WTC11 (cell line): ENCODE results near the gene ACAD8. TPM values are rescaled to one million over a fixed set of nuclear protein-coding genes. Genes with fewer than 3 reads are reported as not detected.
"Not testable (repeated sequence)": the region's sequence is repeated elsewhere in the genome, so short reads cannot be mapped to it uniquely, and the experiment has no call there.

Experiments
- ATAC-seq: fragments of 200-7000 bp; cut with Tn5 transposase; 2 replicates; pipeline ENCODE4 v1.10.0; 2021; ENCODE audit warnings: mild to moderate bottlenecking, moderate library complexity
- CTCF ChIA-PET: fragments of 300-600 bp; sonication (Branson Sonifier 250); formaldehyde crosslinking; loops from one replicate; lab custom pipeline; 2021; ENCODE audit warnings: antibody characterized with exemption; lab: Charles Lee
- POLR2A ChIA-PET: fragments of 350-600 bp; sonication (Branson Sonifier 250); formaldehyde crosslinking; loops from one replicate; lab custom pipeline; 2021; ENCODE audit warnings: antibody characterized with exemption; lab: Charles Lee
- DNase-seq: peaks from one replicate; pipeline ENCODE4 v3.0.0; 2021; ENCODE audit warnings: low spot score
- H3K27ac Mint-ChIP-seq: 2 replicates; pipeline ENCODE4 v1.8.0; 2021; ENCODE audit warnings: mixed read lengths
- H3K27me3 Mint-ChIP-seq: 2 replicates; pipeline ENCODE4 v1.8.0; 2021; ENCODE audit warnings: low read depth, mild to moderate bottlenecking, moderate library complexity, mixed read lengths
- H3K36me3 Mint-ChIP-seq: 2 replicates; pipeline ENCODE4 v1.8.0; 2021; ENCODE audit warnings: mixed read lengths
- H3K4me1 Mint-ChIP-seq: 2 replicates; pipeline ENCODE4 v1.8.0; 2022; ENCODE audit warnings: mixed read lengths
- H3K4me3 Mint-ChIP-seq: 2 replicates; pipeline ENCODE4 v1.8.0; 2021; ENCODE audit warnings: mild to moderate bottlenecking, moderate library complexity, mixed read lengths
- H3K9me3 Mint-ChIP-seq: 2 replicates; pipeline ENCODE4 v1.8.0; 2021; ENCODE audit warnings: mixed read lengths
- ATF1 ChIP-seq: sonication (generic); formaldehyde crosslinking; IDR thresholded peaks from 2 replicates; pipeline ENCODE4 v1.8.1; 2023; ENCODE audit warnings: mild to moderate bottlenecking, moderate library complexity, missing genetic modification reagents
- CREB1 ChIP-seq: sonication (generic); formaldehyde crosslinking; IDR thresholded peaks from 2 replicates; pipeline ENCODE4 v1.8.0; 2023; ENCODE audit warnings: mild to moderate bottlenecking, missing genetic modification reagents
- FOXJ3 ChIP-seq: sonication (generic); formaldehyde crosslinking; IDR thresholded peaks from 2 replicates; pipeline ENCODE4 v1.9.0; 2021; ENCODE audit warnings: missing genetic modification reagents, mild to moderate bottlenecking, borderline replicate concordance
- FOXP1 ChIP-seq: sonication (generic); formaldehyde crosslinking; IDR thresholded peaks from 2 replicates; pipeline ENCODE4 v1.8.0; 2022; ENCODE audit warnings: missing genetic modification reagents, mild to moderate bottlenecking, moderate library complexity, borderline replicate concordance
- GTF2I ChIP-seq: fragments of 250-450 bp; sonication (Bioruptor Pico); conservative IDR thresholded peaks from 2 replicates; pipeline ENCODE4 v1.4.0; 2021; ENCODE audit warnings: mild to moderate bottlenecking
- JUN ChIP-seq: sonication (generic); formaldehyde crosslinking; IDR thresholded peaks from 2 replicates; pipeline ENCODE4 v1.8.0; 2023; ENCODE audit warnings: mild to moderate bottlenecking, missing genetic modification reagents
- TEAD1 ChIP-seq: sonication (generic); formaldehyde crosslinking; IDR thresholded peaks from 2 replicates; pipeline ENCODE4 v1.8.0; 2022; ENCODE audit warnings: mild to moderate bottlenecking, missing genetic modification reagents
- TP53 ChIP-seq: sonication (generic); formaldehyde crosslinking; IDR thresholded peaks from 2 replicates; pipeline ENCODE4 v1.8.1; 2023; ENCODE audit warnings: mild to moderate bottlenecking, missing genetic modification reagents
- ZNF138 ChIP-seq: sonication (generic); formaldehyde crosslinking; conservative IDR thresholded peaks from 2 replicates; pipeline ENCODE4 v1.8.1; 2022; ENCODE audit warnings: mild to moderate bottlenecking, moderate library complexity, missing genetic modification reagents
- ZNF219 ChIP-seq: sonication (generic); formaldehyde crosslinking; IDR thresholded peaks from 2 replicates; pipeline ENCODE4 v1.8.0; 2023; ENCODE audit warnings: missing genetic modification reagents, mild to moderate bottlenecking, borderline replicate concordance
- ZNF423 ChIP-seq: fragments of 250-450 bp; sonication (Bioruptor Pico); IDR thresholded peaks from 2 replicates; pipeline ENCODE4 v2.1.2; 2022; ENCODE audit warnings: mild to moderate bottlenecking, moderate library complexity
- total RNA-seq: library from RNA; stranded (reverse); gene quantifications from 3 replicates; pipeline ENCODE4 v1.2.3, GENCODE V29; 2021
- TF ChIP-seq, protein P1 (sequence below): fragments of 250-450 bp; sonication (Bioruptor Pico); conservative IDR thresholded peaks from 2 replicates; pipeline ENCODE4 v1.9.0; 2021; ENCODE audit warnings: mild to moderate bottlenecking
- TF ChIP-seq, protein P2 (sequence below): fragments of 250-450 bp; sonication (Bioruptor Pico); IDR thresholded peaks from 2 replicates; pipeline ENCODE4 v1.9.0; 2021; ENCODE audit warnings: mild to moderate bottlenecking
- TF ChIP-seq, protein P3 (sequence below): sonication (generic); formaldehyde crosslinking; IDR thresholded peaks from 2 replicates; pipeline ENCODE4 v1.8.1; 2023; ENCODE audit warnings: mild to moderate bottlenecking, missing genetic modification reagents
- TF ChIP-seq, protein P4 (sequence below): fragments of 250-450 bp; sonication (Bioruptor Pico); IDR thresholded peaks from 2 replicates; pipeline ENCODE4 v1.9.0; 2021; ENCODE audit warnings: moderate library complexity, mild to moderate bottlenecking, inconsistent platforms, borderline replicate concordance
- TF ChIP-seq, protein P5 (sequence below): sonication (generic); formaldehyde crosslinking; IDR thresholded peaks from 2 replicates; pipeline ENCODE4 v1.8.1; 2022; ENCODE audit warnings: low read depth, missing genetic modification reagents, borderline replicate concordance

Gene ACAD8
- total RNA-seq, 1 experiment from 2014 or later = 55.2 TPM

DNA sequence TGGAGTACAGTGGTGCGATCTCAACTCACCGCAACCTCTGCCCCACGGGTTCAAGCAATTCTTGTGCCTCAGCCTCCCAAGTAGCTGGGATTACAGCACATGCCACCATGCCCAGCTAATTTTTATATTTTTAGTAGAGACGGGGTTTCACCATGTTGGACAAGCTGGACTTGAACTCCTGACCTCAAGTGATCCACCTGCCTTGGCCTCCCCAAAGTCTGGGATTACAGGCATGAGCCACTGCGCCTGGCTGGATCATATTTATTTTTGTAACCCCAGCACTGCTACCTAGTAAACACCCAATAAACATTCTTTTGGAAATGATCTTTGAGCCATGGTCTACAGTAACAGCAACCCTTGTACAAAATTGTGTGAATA lies 1.8 kb downstream of the ACAD8 start:
- not testable (repeated sequence) for DNase-seq, H3K27me3 Mint-ChIP-seq, ATAC-seq, H3K27ac Mint-ChIP-seq, H3K9me3 Mint-ChIP-seq
- ChIA-PET POLR2A (interaction anchor here (0.7 kb wide), 1 partner anchor 471 kb away, joined by 3 read pairs; no protein-coding TSS in a partner anchor), CTCF (interaction anchor here (1.3 kb wide), 1 partner anchor 34 kb away, joined by 3 read pairs; no protein-coding TSS in a partner anchor)
- Mint-ChIP-seq H3K4me3 (peak overlapping the region; percentile 89; the same call in 1 of the 2 replicates), H3K36me3 (peaks cover 37% of the 10 kb centered on the region), H3K4me1 (peaks cover 31% of the 10 kb centered on the region)

DNA sequence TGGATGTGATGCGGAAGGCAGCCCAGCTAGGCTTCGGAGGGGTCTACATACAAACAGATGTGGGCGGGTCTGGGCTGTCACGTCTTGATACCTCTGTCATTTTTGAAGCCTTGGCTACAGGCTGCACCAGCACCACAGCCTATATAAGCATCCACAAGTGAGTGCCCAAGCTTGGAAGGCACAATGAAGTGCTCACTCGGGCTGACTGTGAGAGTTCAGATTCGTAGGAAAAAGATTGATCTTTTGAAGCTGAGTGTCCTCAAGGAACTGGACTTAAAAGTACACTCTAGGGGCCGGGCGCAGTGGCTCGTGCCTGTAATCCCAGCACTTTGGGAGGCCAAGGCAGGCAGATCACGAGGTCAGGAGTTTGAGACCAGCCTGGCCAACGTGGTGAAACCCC lies 3.7 kb downstream of the ACAD8 start:
- no peak for ATAC-seq
- no peak for DNase-seq
- TF ChIP-seq ATF1 (CRISPR knock-in tag) (no peak), FOXP1 (CRISPR knock-in tag) (no peak), GTF2I (CRISPR knock-in tag) (no peak)
- TF ChIP-seq, protein P1, sequence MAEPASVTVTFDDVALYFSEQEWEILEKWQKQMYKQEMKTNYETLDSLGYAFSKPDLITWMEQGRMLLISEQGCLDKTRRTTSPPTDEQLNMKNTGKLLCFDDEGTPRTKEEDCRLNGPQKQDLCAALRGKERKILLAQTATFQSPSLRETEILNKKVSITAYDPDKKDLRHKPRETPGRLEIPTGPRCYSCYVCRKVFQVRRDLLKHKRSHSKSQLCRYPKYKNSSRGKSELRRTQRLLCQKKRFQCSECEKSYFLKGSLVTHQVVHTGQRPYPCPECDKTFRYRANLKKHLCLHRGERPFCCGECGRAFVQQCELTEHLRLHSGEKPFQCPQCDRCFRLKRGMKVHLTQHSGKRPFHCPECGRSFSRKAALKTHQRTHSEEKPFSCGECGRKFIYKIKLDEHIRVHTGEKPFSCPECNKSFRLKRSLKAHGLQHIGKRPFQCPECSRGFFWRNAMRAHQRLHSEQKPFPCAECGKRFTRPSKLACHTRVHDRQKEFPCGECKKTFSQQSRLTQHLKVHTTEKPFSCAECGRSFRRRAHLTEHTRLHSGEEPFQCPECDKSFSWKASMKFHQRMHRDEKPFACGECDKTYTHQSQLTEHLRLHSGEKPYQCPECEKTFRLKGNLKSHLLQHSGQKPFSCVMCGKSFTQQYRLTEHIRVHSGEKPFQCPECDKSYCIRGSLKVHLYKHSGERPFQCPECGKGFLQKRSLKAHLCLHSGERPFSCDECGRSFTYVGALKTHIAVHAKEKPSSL (CRISPR knock-in tag) = no peak
- TF ChIP-seq, protein P2, sequence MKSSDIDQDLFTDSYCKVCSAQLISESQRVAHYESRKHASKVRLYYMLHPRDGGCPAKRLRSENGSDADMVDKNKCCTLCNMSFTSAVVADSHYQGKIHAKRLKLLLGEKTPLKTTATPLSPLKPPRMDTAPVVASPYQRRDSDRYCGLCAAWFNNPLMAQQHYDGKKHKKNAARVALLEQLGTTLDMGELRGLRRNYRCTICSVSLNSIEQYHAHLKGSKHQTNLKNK (CRISPR knock-in tag) = no peak
- ChIA-PET POLR2A (no interaction called here), CTCF (no interaction called here)
- H3K27ac Mint-ChIP-seq = no peak overlapping the region
- peaks cover 24% of the 10 kb centered on the region for H3K4me1 Mint-ChIP-seq
- no peaks in the 10 kb centered on the region for H3K9me3 Mint-ChIP-seq
- H3K4me3 Mint-ChIP-seq = no peak overlapping the region
- no peaks in the 10 kb centered on the region for H3K27me3 Mint-ChIP-seq
- peaks cover 35% of the 10 kb centered on the region for H3K36me3 Mint-ChIP-seq

DNA sequence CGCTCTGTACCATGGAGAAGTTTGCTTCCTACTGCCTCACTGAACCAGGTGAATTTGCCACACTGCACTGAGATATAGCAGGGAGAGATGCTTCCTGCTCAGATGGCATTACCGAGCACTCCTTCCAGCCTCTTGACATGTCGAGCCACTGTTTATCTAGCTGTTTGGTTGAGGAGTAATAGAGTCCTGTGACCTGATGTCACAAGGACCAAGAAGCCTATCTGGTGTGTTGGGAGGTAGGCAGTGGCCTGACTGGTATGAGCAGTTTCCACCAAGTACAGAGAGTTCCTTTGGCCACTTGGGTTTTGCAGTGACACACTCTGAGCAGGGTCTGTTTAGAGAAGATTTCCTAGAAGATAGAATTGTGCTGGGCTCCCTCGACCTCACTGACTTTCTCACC lies 5.2 kb downstream of the ACAD8 start:
- no peaks in the 10 kb centered on the region for H3K9me3 Mint-ChIP-seq
- TF ChIP-seq, protein P3, sequence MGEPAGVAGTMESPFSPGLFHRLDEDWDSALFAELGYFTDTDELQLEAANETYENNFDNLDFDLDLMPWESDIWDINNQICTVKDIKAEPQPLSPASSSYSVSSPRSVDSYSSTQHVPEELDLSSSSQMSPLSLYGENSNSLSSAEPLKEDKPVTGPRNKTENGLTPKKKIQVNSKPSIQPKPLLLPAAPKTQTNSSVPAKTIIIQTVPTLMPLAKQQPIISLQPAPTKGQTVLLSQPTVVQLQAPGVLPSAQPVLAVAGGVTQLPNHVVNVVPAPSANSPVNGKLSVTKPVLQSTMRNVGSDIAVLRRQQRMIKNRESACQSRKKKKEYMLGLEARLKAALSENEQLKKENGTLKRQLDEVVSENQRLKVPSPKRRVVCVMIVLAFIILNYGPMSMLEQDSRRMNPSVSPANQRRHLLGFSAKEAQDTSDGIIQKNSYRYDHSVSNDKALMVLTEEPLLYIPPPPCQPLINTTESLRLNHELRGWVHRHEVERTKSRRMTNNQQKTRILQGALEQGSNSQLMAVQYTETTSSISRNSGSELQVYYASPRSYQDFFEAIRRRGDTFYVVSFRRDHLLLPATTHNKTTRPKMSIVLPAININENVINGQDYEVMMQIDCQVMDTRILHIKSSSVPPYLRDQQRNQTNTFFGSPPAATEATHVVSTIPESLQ = no peak
- no peak for TF ChIP-seq FOXJ3 (CRISPR knock-in tag)
- DNase-seq (no peak), ATAC-seq (no peak)
- ChIA-PET CTCF (no interaction called here), POLR2A (no interaction called here)
- no peak overlapping the region for H3K4me3 Mint-ChIP-seq
- H3K36me3 Mint-ChIP-seq = peaks cover 45% of the 10 kb centered on the region
- peak overlapping the region; percentile 84 for H3K27ac Mint-ChIP-seq
- no peaks in the 10 kb centered on the region for H3K27me3 Mint-ChIP-seq
- H3K4me1 Mint-ChIP-seq = peaks cover 19% of the 10 kb centered on the region

DNA sequence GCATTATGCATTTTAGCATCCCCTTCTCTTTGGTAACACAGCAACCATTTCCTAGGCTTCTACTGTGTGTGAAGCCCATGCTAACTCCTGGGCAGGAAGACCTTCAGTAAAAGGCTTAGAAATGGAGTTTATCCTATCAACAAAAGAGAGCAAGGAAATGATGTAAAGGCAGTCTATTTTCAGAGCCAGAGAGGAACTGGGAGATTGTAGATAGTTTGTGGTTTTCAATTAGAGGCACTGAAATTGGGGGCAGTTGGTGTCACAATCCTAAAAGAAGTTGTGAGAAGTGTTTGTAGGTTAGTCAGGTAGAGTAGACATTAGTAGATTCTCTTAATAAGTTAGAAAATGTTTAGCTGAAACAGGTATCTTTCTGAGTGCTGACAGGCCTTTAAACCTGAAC lies 7.1 kb downstream of the ACAD8 start:
- no peaks in the 10 kb centered on the region for H3K9me3 Mint-ChIP-seq
- no peak overlapping the region for H3K27ac Mint-ChIP-seq
- no peak for DNase-seq
- no peaks in the 10 kb centered on the region for H3K27me3 Mint-ChIP-seq
- POLR2A ChIA-PET = no interaction called here
- H3K36me3 Mint-ChIP-seq = peaks cover 55% of the 10 kb centered on the region
- CTCF ChIA-PET = interaction anchor here (1.0 to 4.0 kb wide), 3 partner anchors 10 to 53 kb away, joined by 3 to 46 read pairs (median 12); no protein-coding TSS in a partner anchor
- TF ChIP-seq TP53 (CRISPR knock-in tag) (no peak), ZNF423 (no peak)
- TF ChIP-seq, protein P4, sequence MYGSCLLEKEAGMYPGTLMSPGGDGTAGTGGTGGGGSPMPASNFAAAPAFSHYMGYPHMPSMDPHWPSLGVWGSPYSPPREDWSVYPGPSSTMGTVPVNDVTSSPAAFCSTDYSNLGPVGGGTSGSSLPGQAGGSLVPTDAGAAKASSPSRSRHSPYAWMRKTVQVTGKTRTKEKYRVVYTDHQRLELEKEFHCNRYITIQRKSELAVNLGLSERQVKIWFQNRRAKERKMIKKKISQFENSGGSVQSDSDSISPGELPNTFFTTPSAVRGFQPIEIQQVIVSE (CRISPR knock-in tag) = no peak
- peaks cover 13% of the 10 kb centered on the region for H3K4me1 Mint-ChIP-seq
- no peak overlapping the region for H3K4me3 Mint-ChIP-seq
- no peak for ATAC-seq

DNA sequence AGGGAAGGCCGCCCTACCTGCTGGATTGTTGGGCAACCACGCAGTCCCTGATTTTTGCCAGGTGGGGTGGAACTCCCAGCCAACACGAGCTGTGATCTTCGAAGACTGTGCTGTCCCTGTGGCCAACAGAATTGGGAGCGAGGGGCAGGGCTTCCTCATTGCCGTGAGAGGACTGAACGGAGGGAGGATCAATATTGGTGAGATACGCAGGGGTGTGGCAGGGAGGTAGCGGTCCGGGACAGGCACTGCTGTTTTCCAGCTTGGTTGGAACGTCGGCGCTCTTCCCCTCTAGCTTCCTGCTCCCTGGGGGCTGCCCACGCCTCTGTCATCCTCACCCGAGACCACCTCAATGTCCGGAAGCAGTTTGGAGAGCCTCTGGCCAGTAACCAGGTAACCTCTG lies 7.6 kb downstream of the ACAD8 start:
- ATAC-seq (no peak), DNase-seq (no peak)
- CTCF ChIA-PET = interaction anchor here (1.0 to 6.2 kb wide), 7 partner anchors 9 to 54 kb away, joined by 3 to 57 read pairs (median 12); partner anchors contain the start of genes GLB1L3, NCAPD3 and VPS26B
- peaks cover 55% of the 10 kb centered on the region for H3K36me3 Mint-ChIP-seq
- no peak overlapping the region for H3K27ac Mint-ChIP-seq
- H3K4me3 Mint-ChIP-seq = no peak overlapping the region
- POLR2A ChIA-PET = no interaction called here
- H3K27me3 Mint-ChIP-seq = no peaks in the 10 kb centered on the region
- no peaks in the 10 kb centered on the region for H3K9me3 Mint-ChIP-seq
- H3K4me1 Mint-ChIP-seq = peaks cover 13% of the 10 kb centered on the region
- no peak for TF ChIP-seq ZNF138
- TF ChIP-seq, protein P2 (CRISPR knock-in tag) = no peak
- no peak for TF ChIP-seq CREB1 (CRISPR knock-in tag)
- TF ChIP-seq TEAD1 (CRISPR knock-in tag) = no peak
- TF ChIP-seq, protein P5, sequence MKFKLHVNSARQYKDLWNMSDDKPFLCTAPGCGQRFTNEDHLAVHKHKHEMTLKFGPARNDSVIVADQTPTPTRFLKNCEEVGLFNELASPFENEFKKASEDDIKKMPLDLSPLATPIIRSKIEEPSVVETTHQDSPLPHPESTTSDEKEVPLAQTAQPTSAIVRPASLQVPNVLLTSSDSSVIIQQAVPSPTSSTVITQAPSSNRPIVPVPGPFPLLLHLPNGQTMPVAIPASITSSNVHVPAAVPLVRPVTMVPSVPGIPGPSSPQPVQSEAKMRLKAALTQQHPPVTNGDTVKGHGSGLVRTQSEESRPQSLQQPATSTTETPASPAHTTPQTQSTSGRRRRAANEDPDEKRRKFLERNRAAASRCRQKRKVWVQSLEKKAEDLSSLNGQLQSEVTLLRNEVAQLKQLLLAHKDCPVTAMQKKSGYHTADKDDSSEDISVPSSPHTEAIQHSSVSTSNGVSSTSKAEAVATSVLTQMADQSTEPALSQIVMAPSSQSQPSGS (CRISPR knock-in tag) = no peak
- no peak for TF ChIP-seq JUN
- TF ChIP-seq FOXJ3 (CRISPR knock-in tag) = no peak
- no peak for TF ChIP-seq ZNF219
